ENCODE measurements around the gene BECN2.

BECN2 gene

GRCh38 chr1:241926141-241926540 is 31.4 kb upstream of the BECN2 start:
- no peak for DNase-seq
- H3K27me3 Mint-ChIP-seq (ENCODE audit: low read depth, poor library complexity) = no peaks in the 10 kb centered on the region
- H3K4me3 Mint-ChIP-seq = no peak overlapping the region
- no peak overlapping the region for H3K27ac Mint-ChIP-seq
- H3K36me3 Mint-ChIP-seq (ENCODE audit: low read depth) = no peaks in the 10 kb centered on the region
- peaks cover 19% of the 10 kb centered on the region for H3K4me1 Mint-ChIP-seq
- no peak for TF ChIP-seq CTCF (IDR thresholded peaks at IDR 0.05)
- H3K9me3 Mint-ChIP-seq = no peaks in the 10 kb centered on the region

- DNase-seq = no peak
- no peak for TF ChIP-seq CTCF (IDR thresholded peaks at IDR 0.05)
- Mint-ChIP-seq H3K9me3 (no peaks in the 10 kb centered on the region), H3K27me3 (ENCODE audit: low read depth, poor library complexity) (no peaks in the 10 kb centered on the region), H3K4me1 (peaks cover 10% of the 10 kb centered on the region), H3K27ac (no peak overlapping the region), H3K4me3 (no peak overlapping the region), H3K36me3 (ENCODE audit: low read depth) (no peaks in the 10 kb centered on the region)
Measured at GRCh38 chr1:241927321-241927720, 30.2 kb upstream of the BECN2 start.

GRCh38 chr1:241932845-241933244 is 24.7 kb upstream of the BECN2 start:
- DNase-seq = no peak
- Mint-ChIP-seq H3K4me3 (no peak overlapping the region), H3K27ac (no peak overlapping the region), H3K36me3 (ENCODE audit: low read depth) (no peaks in the 10 kb centered on the region), H3K27me3 (ENCODE audit: low read depth, poor library complexity) (no peaks in the 10 kb centered on the region), H3K4me1 (peaks cover 17% of the 10 kb centered on the region), H3K9me3 (no peaks in the 10 kb centered on the region)
- no peak for TF ChIP-seq CTCF (IDR thresholded peaks at IDR 0.05)

GRCh38 chr1:241934201-241934848 is 23.2 kb upstream of the BECN2 start:
- peak; percentile 60 for DNase-seq
- Mint-ChIP-seq H3K36me3 (ENCODE audit: low read depth) (no peaks in the 10 kb centered on the region), H3K4me1 (peaks cover 17% of the 10 kb centered on the region), H3K27ac (peak overlapping the region; percentile 47), H3K27me3 (ENCODE audit: low read depth, poor library complexity) (no peaks in the 10 kb centered on the region), H3K4me3 (no peak overlapping the region), H3K9me3 (peaks cover 14% of the 10 kb centered on the region)
- no peak for TF ChIP-seq CTCF (IDR thresholded peaks at IDR 0.05)

- no peak for TF ChIP-seq CTCF (IDR thresholded peaks at IDR 0.05)
- H3K4me1 Mint-ChIP-seq = peaks cover 17% of the 10 kb centered on the region
Measured at GRCh38 chr1:241934866-241935265, 22.7 kb upstream of the BECN2 start.

GRCh38 chr1:241939798-241940197 is 17.8 kb upstream of the BECN2 start:
- peaks cover 22% of the 10 kb centered on the region for H3K9me3 Mint-ChIP-seq
- H3K4me3 Mint-ChIP-seq = no peak overlapping the region
- H3K27ac Mint-ChIP-seq = no peak overlapping the region
- H3K4me1 Mint-ChIP-seq = no peaks in the 10 kb centered on the region
- H3K27me3 Mint-ChIP-seq (ENCODE audit: low read depth, poor library complexity) = no peaks in the 10 kb centered on the region
- no peak for TF ChIP-seq CTCF (IDR thresholded peaks at IDR 0.05)
- no peaks in the 10 kb centered on the region for H3K36me3 Mint-ChIP-seq (ENCODE audit: low read depth)
- DNase-seq = no peak

More at GRCh38 chr1:241934866-241935265, 22.7 kb upstream of the BECN2 start:
- no peak overlapping the region for H3K4me3 Mint-ChIP-seq
- H3K27ac Mint-ChIP-seq = no peak overlapping the region
- H3K36me3 Mint-ChIP-seq (ENCODE audit: low read depth) = no peaks in the 10 kb centered on the region
- no peak for DNase-seq
- no peaks in the 10 kb centered on the region for H3K27me3 Mint-ChIP-seq (ENCODE audit: low read depth, poor library complexity)
- H3K9me3 Mint-ChIP-seq = peaks cover 18% of the 10 kb centered on the region

Measured in nephron progenitor cell (in vitro differentiated cells).